Measurements from ENCODE around the gene ALG9. TPM values are rescaled to one million over a fixed set of nuclear protein-coding genes. Genes with fewer than 3 reads are reported as not detected.

The ALG9 gene
- total and polyA plus RNA-seq, 2 donors (not counting 3 experiments of a cell fraction or from before 2014, with no cell fraction given), result 29.1 to 29.4 TPM

DNA sequence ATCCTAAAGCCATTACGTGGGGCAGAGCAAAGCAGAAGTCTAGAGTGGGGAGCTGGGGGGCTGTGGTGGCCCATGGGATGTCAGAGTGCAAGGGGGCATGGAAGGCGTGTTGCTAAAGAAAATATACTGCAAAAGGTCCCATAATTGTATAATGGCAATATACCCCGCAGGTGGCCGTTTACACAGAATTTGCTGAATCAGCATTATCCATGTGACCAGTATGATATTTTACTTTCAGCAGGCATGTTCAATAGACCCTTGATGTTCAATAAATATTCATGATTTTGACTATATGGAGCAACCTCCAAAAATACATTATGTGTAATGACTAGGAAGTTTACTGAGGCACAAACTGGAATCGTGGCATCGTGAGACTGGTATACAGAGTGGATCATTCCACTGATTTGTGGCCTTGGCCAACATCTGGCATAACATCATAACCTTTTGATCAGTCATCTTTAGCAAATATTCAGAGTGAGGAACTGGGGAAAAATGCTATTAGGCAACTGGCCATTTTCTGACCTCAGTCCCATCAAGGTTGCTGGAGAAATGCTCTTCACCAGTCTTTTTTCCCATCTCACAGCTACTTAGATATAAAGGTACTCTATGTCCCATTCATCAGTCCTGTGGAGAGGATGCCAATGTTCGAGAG, 75.9 kb downstream of the ALG9 start:
- no peak overlapping the region for H2AFZ ChIP-seq (ENCODE audit: low read depth, low read length)
- no peak overlapping the region for H3K4me3 ChIP-seq (replicated peaks in 1 of 3; ENCODE audit: insufficient read depth in 1 of 3, low read depth in 1 of 3, low read length in 3 of 3)
- no peaks in the 10 kb centered on the region for H3K27me3 ChIP-seq (ENCODE audit: control insufficient read depth in 2 of 2, insufficient read depth in 2 of 2, low read length in 2 of 2)
- dilution Hi-C loops (cut with MboI; ENCODE audit: extremely low pct_ligation_motif_present, low sequenced_read_pairs) (no loop called here), intact Hi-C loops (cut with micrococcal nuclease) (no loop called here)
- H3K9ac ChIP-seq (replicated peaks; ENCODE audit: extremely low read depth, insufficient read depth, low read length), result no peak overlapping the region
- H3K4me2 ChIP-seq (ENCODE audit: insufficient read depth, low read length), result no peak overlapping the region
- FAIRE-seq (no peak), DNase-seq (ENCODE audit: low read depth, low spot score) (no peak)
- ChIA-PET POLR2A (no interaction called here), CTCF (interaction anchor here (2.7 kb wide), 1 partner anchor 18 kb away, joined by 15 read pairs; no protein-coding TSS in a partner anchor)
- TF ChIP-seq, protein P1, sequence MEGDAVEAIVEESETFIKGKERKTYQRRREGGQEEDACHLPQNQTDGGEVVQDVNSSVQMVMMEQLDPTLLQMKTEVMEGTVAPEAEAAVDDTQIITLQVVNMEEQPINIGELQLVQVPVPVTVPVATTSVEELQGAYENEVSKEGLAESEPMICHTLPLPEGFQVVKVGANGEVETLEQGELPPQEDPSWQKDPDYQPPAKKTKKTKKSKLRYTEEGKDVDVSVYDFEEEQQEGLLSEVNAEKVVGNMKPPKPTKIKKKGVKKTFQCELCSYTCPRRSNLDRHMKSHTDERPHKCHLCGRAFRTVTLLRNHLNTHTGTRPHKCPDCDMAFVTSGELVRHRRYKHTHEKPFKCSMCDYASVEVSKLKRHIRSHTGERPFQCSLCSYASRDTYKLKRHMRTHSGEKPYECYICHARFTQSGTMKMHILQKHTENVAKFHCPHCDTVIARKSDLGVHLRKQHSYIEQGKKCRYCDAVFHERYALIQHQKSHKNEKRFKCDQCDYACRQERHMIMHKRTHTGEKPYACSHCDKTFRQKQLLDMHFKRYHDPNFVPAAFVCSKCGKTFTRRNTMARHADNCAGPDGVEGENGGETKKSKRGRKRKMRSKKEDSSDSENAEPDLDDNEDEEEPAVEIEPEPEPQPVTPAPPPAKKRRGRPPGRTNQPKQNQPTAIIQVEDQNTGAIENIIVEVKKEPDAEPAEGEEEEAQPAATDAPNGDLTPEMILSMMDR (IDR thresholded peaks at IDR 0.05; ENCODE audit: extremely low read depth in 1 of 2, insufficient read depth in 1 of 2, low read depth in 1 of 2, low read length in 2 of 2), result no peak
- TF ChIP-seq MYC (IDR thresholded peaks at IDR 0.05; ENCODE audit: low read depth, low read length), result no peak
- TF ChIP-seq, protein P2, sequence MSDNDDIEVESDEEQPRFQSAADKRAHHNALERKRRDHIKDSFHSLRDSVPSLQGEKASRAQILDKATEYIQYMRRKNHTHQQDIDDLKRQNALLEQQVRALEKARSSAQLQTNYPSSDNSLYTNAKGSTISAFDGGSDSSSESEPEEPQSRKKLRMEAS (IDR thresholded peaks at IDR 0.05; ENCODE audit: insufficient read depth, insufficient read length), result no peak
- TF ChIP-seq EZH2 (IDR thresholded peaks at IDR 0.05; ENCODE audit: borderline replicate concordance, low read depth, low read length, severe bottlenecking), result no peak
- no peak for TF ChIP-seq GATA2 (IDR thresholded peaks at IDR 0.05; ENCODE audit: insufficient read depth, insufficient read length, low read depth, low read length)
- no peak for TF ChIP-seq FOS (IDR thresholded peaks at IDR 0.05; ENCODE audit: borderline replicate concordance, insufficient read depth, low read length)
- TF ChIP-seq JUN (IDR thresholded peaks at IDR 0.05; ENCODE audit: borderline replicate concordance, insufficient read depth, insufficient read length, low read depth), result no peak
- no peak for TF ChIP-seq POLR2AphosphoS5 (IDR thresholded peaks at IDR 0.05; ENCODE audit: insufficient read depth, low read depth, low read length)
- no peak for TF ChIP-seq POLR2A (IDR thresholded peaks at IDR 0.05; ENCODE audit: low read depth, low read length)
- H3K79me2 ChIP-seq (ENCODE audit: control insufficient read depth, insufficient read depth, low read length), result no peaks in the 10 kb centered on the region
- H3K9me3 ChIP-seq (replicated peaks; ENCODE audit: control insufficient read depth, insufficient read depth, low read length), result no peaks in the 10 kb centered on the region
- no peaks in the 10 kb centered on the region for H3K9me1 ChIP-seq (replicated peaks; ENCODE audit: control insufficient read depth, extremely low read depth, insufficient read depth, low read length)
- H3K36me3 ChIP-seq (ENCODE audit: control insufficient read depth in 2 of 2, extremely low read depth in 1 of 2, insufficient read depth in 2 of 2, low read length in 2 of 2), result no peaks in the 10 kb centered on the region
- H4K20me1 ChIP-seq (replicated peaks; ENCODE audit: control insufficient read depth, extremely low read depth, insufficient read depth, low read length), result no peaks in the 10 kb centered on the region
- no peaks in the 10 kb centered on the region for H3K4me1 ChIP-seq (ENCODE audit: control insufficient read depth, extremely low read depth, insufficient read depth, low read length)
- H3K27ac ChIP-seq (ENCODE audit: insufficient read depth, low read depth, low read length), result no peak overlapping the region
- no TSS peak for BruUV-seq (replicated peaks)

All from endothelial cell of umbilical vein (primary cell).